SU-DHL-6 (cell line): ENCODE data around the gene ROCK2.

Source experiments
- EZH2phosphoT487 ChIP-seq: fragments of 200-600 bp; sonication (generic), shearing (Covaris generic); conservative IDR thresholded peaks from 2 replicates; pipeline ENCODE4 v1.6.1; 2018; ENCODE audit warnings: mild to moderate bottlenecking, antibody characterized with exemption, low read length, moderate library complexity, mixed read lengths
- TF ChIP-seq, protein P1 (sequence below): fragments of 200-600 bp; sonication (generic); IDR thresholded peaks from one replicate; pipeline ENCODE4 v1.5.1; 2017; ENCODE audit warnings: antibody characterized with exemption, mild to moderate bottlenecking, low read length, moderate library complexity; ENCODE audit not compliant: insufficient read depth, poor library complexity, severe bottlenecking

DNA sequence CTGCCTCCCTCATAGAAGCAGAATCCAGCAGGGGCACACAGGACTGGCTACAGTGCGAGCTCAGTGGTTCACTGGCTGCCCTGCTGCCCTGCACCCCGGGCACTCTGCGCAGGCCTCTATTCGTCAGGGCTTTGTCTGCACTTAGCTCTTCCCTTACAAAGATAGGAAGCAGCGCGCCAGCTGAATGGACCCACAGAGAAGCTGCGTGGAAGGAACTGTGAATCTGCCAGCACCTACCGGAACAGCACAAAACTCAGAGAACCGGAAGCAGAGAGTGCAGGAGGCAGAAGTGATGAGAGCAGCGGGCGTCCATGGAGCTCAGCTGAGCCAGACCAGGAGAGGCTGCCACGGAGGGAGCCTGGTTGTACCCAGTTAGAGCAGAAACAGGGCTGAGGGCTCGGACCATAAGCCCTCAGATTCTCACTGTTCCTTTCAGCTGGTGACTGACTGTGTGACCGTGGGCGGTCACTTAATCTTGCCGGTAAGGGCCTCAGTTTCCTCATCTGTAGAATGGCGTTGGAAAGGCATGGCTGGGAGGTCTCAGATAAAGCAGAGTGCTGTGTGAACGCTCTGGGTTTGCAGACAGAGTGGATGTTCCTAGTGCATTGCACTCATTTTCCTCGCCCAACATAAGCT lies 212.3 kb downstream of the ROCK2 start:
- TF ChIP-seq, protein P1, sequence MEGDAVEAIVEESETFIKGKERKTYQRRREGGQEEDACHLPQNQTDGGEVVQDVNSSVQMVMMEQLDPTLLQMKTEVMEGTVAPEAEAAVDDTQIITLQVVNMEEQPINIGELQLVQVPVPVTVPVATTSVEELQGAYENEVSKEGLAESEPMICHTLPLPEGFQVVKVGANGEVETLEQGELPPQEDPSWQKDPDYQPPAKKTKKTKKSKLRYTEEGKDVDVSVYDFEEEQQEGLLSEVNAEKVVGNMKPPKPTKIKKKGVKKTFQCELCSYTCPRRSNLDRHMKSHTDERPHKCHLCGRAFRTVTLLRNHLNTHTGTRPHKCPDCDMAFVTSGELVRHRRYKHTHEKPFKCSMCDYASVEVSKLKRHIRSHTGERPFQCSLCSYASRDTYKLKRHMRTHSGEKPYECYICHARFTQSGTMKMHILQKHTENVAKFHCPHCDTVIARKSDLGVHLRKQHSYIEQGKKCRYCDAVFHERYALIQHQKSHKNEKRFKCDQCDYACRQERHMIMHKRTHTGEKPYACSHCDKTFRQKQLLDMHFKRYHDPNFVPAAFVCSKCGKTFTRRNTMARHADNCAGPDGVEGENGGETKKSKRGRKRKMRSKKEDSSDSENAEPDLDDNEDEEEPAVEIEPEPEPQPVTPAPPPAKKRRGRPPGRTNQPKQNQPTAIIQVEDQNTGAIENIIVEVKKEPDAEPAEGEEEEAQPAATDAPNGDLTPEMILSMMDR, result no peak
- TF ChIP-seq EZH2phosphoT487, result no peak
